GM23338 (cell line): ENCODE results near the gene KIF6. TPM values are rescaled to one million over a fixed set of nuclear protein-coding genes. Genes with fewer than 3 reads are reported as not detected.

ENCODE experiments used
- ATAC-seq: fragments of 200-7000 bp; cut with Tn5 transposase; 3 replicates; pipeline ENCODE4 v1.9.1; 2020
- DNase-seq: peaks from one replicate; pipeline ENCODE4 v3.0.0-alpha.2; 2015; ENCODE audit warnings: low spot score
- H2AFZ ChIP-seq: fragments of 200-600 bp; sonication (generic); 2 replicates; pipeline ENCODE4 v1.8.0; 2016; ENCODE audit warnings: antibody characterized with exemption, mild to moderate bottlenecking, moderate library complexity
- H3F3A ChIP-seq: fragments of 200-600 bp; sonication (generic); replicated peaks from 2 replicates; pipeline ENCODE4 v1.8.0; 2017; ENCODE audit warnings: antibody characterized with exemption, mixed run types, low read depth
- H3K27ac ChIP-seq: fragments of 200-600 bp; sonication (generic); 2 replicates; pipeline ENCODE4 v1.6.1; 2016; ENCODE audit warnings: low read depth
- H3K27me3 ChIP-seq: fragments of 200-600 bp; sonication (generic); 2 replicates; pipeline ENCODE4 v1.8.0; 2016; ENCODE audit warnings: mild to moderate bottlenecking, mixed run types, moderate library complexity; ENCODE audit not compliant: insufficient read depth
- H3K36me3 ChIP-seq: fragments of 200-600 bp; sonication (generic); 2 replicates; pipeline ENCODE4 v1.8.0; 2016; ENCODE audit warnings: mild to moderate bottlenecking; ENCODE audit not compliant: insufficient read depth
- H3K4me1 ChIP-seq: fragments of 200-600 bp; sonication (generic); 2 replicates; pipeline ENCODE4 v1.8.0; 2016; ENCODE audit warnings: mild to moderate bottlenecking, moderate library complexity; ENCODE audit not compliant: insufficient read depth
- H3K4me2 ChIP-seq: fragments of 200-600 bp; sonication (generic); 2 replicates; pipeline ENCODE4 v1.7.1; 2017; ENCODE audit warnings: mixed run types
- H3K4me3 ChIP-seq: fragments of 200-600 bp; sonication (generic); 2 replicates; pipeline ENCODE4 v1.6.1; 2016; ENCODE audit warnings: mixed run types
- H3K79me2 ChIP-seq: fragments of 200-600 bp; sonication (generic); replicated peaks from 2 replicates; pipeline ENCODE4 v1.8.0; 2017; ENCODE audit warnings: mild to moderate bottlenecking; ENCODE audit not compliant: insufficient read depth
- H3K9me2 ChIP-seq: fragments of 200-600 bp; sonication (generic); 2 replicates; pipeline ENCODE4 v1.8.0; 2017; ENCODE audit not compliant: insufficient read depth
- H4K20me1 ChIP-seq: fragments of 200-600 bp; sonication (generic); replicated peaks from 2 replicates; pipeline ENCODE4 v1.8.0; 2017; ENCODE audit warnings: mild to moderate bottlenecking; ENCODE audit not compliant: insufficient read depth
- H3K27ac Mint-ChIP-seq: 2 replicates; pipeline ENCODE4 v1.8.0; 2020; ENCODE audit warnings: inconsistent platforms, mild to moderate bottlenecking, moderate library complexity, mixed read lengths
- H3K27me3 Mint-ChIP-seq: 3 replicates; pipeline ENCODE4 v1.8.0; 2022; ENCODE audit warnings: low read depth, mild to moderate bottlenecking, moderate library complexity, mixed read lengths, inconsistent platforms; ENCODE audit not compliant: insufficient read depth, poor library complexity
- H3K36me3 Mint-ChIP-seq: 3 replicates; pipeline ENCODE4 v1.8.0; 2021; ENCODE audit warnings: low read depth, mild to moderate bottlenecking, inconsistent platforms, moderate library complexity, mixed read lengths
- H3K4me1 Mint-ChIP-seq: 3 replicates; pipeline ENCODE4 v1.8.0; 2020; ENCODE audit warnings: mild to moderate bottlenecking, inconsistent platforms, mixed read lengths
- H3K4me3 Mint-ChIP-seq: 3 replicates; pipeline ENCODE4 v1.8.0; 2021; ENCODE audit warnings: moderate library complexity, mild to moderate bottlenecking, inconsistent platforms, mixed read lengths
- H3K9me3 Mint-ChIP-seq: 3 replicates; pipeline ENCODE4 v1.8.0; 2020; ENCODE audit warnings: moderate library complexity, mild to moderate bottlenecking, inconsistent platforms, mixed read lengths
- CREB1 ChIP-seq: fragments of 250-450 bp; sonication (Bioruptor Pico); IDR thresholded peaks from 2 replicates; pipeline ENCODE4 v1.5.0; 2020; ENCODE audit warnings: low read depth, mild to moderate bottlenecking, moderate library complexity
- EZH2 ChIP-seq: fragments of 200-600 bp; sonication (generic); IDR thresholded peaks from one replicate; pipeline ENCODE4 v1.8.0; 2017; ENCODE audit warnings: antibody characterized with exemption, mild to moderate bottlenecking, low read depth; ENCODE audit not compliant: unreplicated experiment
- EZH2phosphoT487 ChIP-seq: fragments of 200-600 bp; sonication (generic); IDR thresholded peaks from one replicate; pipeline ENCODE4 v1.8.1; 2018; ENCODE audit warnings: antibody characterized with exemption; ENCODE audit not compliant: unreplicated experiment
- JUNB ChIP-seq: IDR thresholded peaks from one replicate; pipeline ENCODE4 v1.6.1; 2016; ENCODE audit warnings: antibody characterized with exemption; ENCODE audit not compliant: unreplicated experiment
- NANOG ChIP-seq: IDR thresholded peaks from 2 replicates; pipeline ENCODE4 v1.6.1; 2016; ENCODE audit warnings: antibody characterized with exemption, borderline replicate concordance
- POLR2AphosphoS5 ChIP-seq: IDR thresholded peaks from 2 replicates; pipeline ENCODE4 v1.6.1; 2016; ENCODE audit warnings: antibody characterized with exemption, low read depth
- STAT1 ChIP-seq: IDR thresholded peaks from one replicate; pipeline ENCODE4 v1.6.1; 2016; ENCODE audit warnings: antibody characterized with exemption; ENCODE audit not compliant: unreplicated experiment
- ZNF114 ChIP-seq: fragments of 250-450 bp; sonication (Bioruptor Pico); IDR thresholded peaks from 2 replicates; pipeline ENCODE4 v1.5.0; 2020; ENCODE audit warnings: mild to moderate bottlenecking, moderate library complexity
- ZNF331 ChIP-seq: fragments of 250-450 bp; sonication (Bioruptor Pico); IDR thresholded peaks from 2 replicates; pipeline ENCODE4 v1.5.0; 2020; ENCODE audit warnings: low read depth, mild to moderate bottlenecking, moderate library complexity
- polyA plus RNA-seq: library from polyadenylated mRNA; unstranded; fragments of >200 nt; fragmentation: Nextera tagmentation; extraction: Ambion mirVana; gene quantifications from 2 replicates; pipeline ENCODE4 v1.2.1, GENCODE V29; 2016
- total RNA-seq: library from RNA; depleted of rRNA; stranded (reverse); fragments of >200 nt; shearing (Covaris generic); gene quantifications from 2 replicates; pipeline ENCODE4 v1.2.3, GENCODE V29; 2014
- TF ChIP-seq, protein P1 (sequence below): IDR thresholded peaks from one replicate; pipeline ENCODE4 v1.6.1; 2018; ENCODE audit warnings: antibody characterized with exemption; ENCODE audit not compliant: unreplicated experiment
- TF ChIP-seq, protein P2 (sequence below), 2 experiments: fragments of 200-600 bp in 1 of 2; sonication (generic) in 1 of 2; conservative IDR thresholded peaks; 2 replicates each; pipeline versions ENCODE4 v1.5.1 to v1.6.1; 2016 to 2017; ENCODE audit warnings: antibody characterized with exemption in 2 of 2, low read depth in 2 of 2, mild to moderate bottlenecking in 2 of 2, moderate library complexity in 1 of 2
- TF ChIP-seq, protein P3 (sequence below): fragments of 250-450 bp; sonication (Bioruptor Pico); IDR thresholded peaks from 2 replicates; pipeline ENCODE4 v1.5.0; 2020; ENCODE audit warnings: mild to moderate bottlenecking, moderate library complexity
- TF ChIP-seq, protein P4 (sequence below): IDR thresholded peaks from 2 replicates; pipeline ENCODE4 v1.6.1; 2016; ENCODE audit warnings: antibody characterized with exemption

Gene KIF6
- total and polyA plus RNA-seq, 2 experiments from 2014 or later = 0.87 to 1.7 TPM

DNA sequence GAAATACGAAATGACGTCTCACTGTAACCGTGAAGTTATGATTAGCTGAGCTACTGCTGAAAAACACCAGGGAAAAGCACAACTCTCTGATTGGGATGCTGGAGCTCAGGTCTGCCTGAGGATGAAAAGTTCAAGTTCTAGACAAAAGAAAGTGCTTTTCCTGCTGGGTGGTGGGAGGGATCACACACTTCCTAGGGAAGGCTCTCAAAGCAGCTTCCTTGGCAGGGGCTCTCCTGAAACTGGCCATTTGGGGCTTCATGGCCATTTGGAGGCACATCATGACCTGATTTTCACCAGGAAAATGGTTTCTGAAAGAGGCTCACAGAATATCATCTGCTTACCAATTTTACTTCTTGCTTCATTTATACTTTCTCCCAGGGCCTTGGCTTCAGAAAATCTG lies 305.6 kb downstream of the KIF6 start:
- Mint-ChIP-seq H3K9me3 (no peaks in the 10 kb centered on the region), H3K4me3 (no peak overlapping the region), H3K27me3 (peaks cover 1% of the 10 kb centered on the region), H3K27ac (no peak overlapping the region), H3K4me1 (no peaks in the 10 kb centered on the region; the same call in 1 of the 3 replicates), H3K36me3 (no peaks in the 10 kb centered on the region)
- no peak overlapping the region for H3K4me2 ChIP-seq
- H4K20me1 ChIP-seq = no peaks in the 10 kb centered on the region
- H3K4me1 ChIP-seq = peaks cover under 1% of the 10 kb centered on the region; the same call in 1 of the 2 replicates
- no peak for TF ChIP-seq CREB1 (CRISPR knock-in tag)
- no peak for TF ChIP-seq NANOG
- TF ChIP-seq, protein P1, sequence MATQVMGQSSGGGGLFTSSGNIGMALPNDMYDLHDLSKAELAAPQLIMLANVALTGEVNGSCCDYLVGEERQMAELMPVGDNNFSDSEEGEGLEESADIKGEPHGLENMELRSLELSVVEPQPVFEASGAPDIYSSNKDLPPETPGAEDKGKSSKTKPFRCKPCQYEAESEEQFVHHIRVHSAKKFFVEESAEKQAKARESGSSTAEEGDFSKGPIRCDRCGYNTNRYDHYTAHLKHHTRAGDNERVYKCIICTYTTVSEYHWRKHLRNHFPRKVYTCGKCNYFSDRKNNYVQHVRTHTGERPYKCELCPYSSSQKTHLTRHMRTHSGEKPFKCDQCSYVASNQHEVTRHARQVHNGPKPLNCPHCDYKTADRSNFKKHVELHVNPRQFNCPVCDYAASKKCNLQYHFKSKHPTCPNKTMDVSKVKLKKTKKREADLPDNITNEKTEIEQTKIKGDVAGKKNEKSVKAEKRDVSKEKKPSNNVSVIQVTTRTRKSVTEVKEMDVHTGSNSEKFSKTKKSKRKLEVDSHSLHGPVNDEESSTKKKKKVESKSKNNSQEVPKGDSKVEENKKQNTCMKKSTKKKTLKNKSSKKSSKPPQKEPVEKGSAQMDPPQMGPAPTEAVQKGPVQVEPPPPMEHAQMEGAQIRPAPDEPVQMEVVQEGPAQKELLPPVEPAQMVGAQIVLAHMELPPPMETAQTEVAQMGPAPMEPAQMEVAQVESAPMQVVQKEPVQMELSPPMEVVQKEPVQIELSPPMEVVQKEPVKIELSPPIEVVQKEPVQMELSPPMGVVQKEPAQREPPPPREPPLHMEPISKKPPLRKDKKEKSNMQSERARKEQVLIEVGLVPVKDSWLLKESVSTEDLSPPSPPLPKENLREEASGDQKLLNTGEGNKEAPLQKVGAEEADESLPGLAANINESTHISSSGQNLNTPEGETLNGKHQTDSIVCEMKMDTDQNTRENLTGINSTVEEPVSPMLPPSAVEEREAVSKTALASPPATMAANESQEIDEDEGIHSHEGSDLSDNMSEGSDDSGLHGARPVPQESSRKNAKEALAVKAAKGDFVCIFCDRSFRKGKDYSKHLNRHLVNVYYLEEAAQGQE = no peak
- TF ChIP-seq ZNF331 (CRISPR knock-in tag) = no peak
- TF ChIP-seq EZH2phosphoT487 = no peak
- TF ChIP-seq, protein P2, sequence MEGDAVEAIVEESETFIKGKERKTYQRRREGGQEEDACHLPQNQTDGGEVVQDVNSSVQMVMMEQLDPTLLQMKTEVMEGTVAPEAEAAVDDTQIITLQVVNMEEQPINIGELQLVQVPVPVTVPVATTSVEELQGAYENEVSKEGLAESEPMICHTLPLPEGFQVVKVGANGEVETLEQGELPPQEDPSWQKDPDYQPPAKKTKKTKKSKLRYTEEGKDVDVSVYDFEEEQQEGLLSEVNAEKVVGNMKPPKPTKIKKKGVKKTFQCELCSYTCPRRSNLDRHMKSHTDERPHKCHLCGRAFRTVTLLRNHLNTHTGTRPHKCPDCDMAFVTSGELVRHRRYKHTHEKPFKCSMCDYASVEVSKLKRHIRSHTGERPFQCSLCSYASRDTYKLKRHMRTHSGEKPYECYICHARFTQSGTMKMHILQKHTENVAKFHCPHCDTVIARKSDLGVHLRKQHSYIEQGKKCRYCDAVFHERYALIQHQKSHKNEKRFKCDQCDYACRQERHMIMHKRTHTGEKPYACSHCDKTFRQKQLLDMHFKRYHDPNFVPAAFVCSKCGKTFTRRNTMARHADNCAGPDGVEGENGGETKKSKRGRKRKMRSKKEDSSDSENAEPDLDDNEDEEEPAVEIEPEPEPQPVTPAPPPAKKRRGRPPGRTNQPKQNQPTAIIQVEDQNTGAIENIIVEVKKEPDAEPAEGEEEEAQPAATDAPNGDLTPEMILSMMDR (conservative IDR thresholded peaks at IDR 0.05; ENCODE audit: low read depth in 2 of 2) = no peak
- TF ChIP-seq ZNF114 (CRISPR knock-in tag) = no peak
- no peak for TF ChIP-seq STAT1
- TF ChIP-seq, protein P3, sequence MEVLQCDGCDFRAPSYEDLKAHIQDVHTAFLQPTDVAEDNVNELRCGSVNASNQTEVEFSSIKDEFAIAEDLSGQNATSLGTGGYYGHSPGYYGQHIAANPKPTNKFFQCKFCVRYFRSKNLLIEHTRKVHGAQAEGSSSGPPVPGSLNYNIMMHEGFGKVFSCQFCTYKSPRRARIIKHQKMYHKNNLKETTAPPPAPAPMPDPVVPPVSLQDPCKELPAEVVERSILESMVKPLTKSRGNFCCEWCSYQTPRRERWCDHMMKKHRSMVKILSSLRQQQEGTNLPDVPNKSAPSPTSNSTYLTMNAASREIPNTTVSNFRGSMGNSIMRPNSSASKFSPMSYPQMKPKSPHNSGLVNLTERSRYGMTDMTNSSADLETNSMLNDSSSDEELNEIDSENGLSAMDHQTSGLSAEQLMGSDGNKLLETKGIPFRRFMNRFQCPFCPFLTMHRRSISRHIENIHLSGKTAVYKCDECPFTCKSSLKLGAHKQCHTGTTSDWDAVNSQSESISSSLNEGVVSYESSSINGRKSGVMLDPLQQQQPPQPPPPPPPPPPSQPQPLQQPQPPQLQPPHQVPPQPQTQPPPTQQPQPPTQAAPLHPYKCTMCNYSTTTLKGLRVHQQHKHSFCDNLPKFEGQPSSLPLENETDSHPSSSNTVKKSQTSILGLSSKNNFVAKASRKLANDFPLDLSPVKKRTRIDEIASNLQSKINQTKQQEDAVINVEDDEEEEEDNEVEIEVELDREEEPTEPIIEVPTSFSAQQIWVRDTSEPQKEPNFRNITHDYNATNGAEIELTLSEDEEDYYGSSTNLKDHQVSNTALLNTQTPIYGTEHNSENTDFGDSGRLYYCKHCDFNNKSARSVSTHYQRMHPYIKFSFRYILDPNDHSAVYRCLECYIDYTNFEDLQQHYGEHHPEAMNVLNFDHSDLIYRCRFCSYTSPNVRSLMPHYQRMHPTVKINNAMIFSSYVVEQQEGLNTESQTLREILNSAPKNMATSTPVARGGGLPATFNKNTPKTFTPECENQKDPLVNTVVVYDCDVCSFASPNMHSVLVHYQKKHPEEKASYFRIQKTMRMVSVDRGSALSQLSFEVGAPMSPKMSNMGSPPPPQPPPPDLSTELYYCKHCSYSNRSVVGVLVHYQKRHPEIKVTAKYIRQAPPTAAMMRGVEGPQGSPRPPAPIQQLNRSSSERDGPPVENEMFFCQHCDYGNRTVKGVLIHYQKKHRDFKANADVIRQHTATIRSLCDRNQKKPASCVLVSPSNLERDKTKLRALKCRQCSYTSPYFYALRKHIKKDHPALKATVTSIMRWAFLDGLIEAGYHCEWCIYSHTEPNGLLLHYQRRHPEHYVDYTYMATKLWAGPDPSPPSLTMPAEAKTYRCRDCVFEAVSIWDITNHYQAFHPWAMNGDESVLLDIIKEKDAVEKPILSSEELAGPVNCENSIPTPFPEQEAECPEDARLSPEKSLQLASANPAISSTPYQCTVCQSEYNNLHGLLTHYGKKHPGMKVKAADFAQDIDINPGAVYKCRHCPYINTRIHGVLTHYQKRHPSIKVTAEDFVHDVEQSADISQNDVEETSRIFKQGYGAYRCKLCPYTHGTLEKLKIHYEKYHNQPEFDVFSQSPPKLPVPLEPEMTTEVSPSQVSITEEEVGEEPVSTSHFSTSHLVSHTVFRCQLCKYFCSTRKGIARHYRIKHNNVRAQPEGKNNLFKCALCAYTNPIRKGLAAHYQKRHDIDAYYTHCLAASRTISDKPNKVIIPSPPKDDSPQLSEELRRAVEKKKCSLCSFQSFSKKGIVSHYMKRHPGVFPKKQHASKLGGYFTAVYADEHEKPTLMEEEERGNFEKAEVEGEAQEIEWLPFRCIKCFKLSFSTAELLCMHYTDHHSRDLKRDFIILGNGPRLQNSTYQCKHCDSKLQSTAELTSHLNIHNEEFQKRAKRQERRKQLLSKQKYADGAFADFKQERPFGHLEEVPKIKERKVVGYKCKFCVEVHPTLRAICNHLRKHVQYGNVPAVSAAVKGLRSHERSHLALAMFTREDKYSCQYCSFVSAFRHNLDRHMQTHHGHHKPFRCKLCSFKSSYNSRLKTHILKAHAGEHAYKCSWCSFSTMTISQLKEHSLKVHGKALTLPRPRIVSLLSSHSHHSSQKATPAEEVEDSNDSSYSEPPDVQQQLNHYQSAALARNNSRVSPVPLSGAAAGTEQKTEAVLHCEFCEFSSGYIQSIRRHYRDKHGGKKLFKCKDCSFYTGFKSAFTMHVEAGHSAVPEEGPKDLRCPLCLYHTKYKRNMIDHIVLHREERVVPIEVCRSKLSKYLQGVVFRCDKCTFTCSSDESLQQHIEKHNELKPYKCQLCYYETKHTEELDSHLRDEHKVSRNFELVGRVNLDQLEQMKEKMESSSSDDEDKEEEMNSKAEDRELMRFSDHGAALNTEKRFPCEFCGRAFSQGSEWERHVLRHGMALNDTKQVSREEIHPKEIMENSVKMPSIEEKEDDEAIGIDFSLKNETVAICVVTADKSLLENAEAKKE = no peak
- no peak for TF ChIP-seq EZH2
- TF ChIP-seq, protein P4, sequence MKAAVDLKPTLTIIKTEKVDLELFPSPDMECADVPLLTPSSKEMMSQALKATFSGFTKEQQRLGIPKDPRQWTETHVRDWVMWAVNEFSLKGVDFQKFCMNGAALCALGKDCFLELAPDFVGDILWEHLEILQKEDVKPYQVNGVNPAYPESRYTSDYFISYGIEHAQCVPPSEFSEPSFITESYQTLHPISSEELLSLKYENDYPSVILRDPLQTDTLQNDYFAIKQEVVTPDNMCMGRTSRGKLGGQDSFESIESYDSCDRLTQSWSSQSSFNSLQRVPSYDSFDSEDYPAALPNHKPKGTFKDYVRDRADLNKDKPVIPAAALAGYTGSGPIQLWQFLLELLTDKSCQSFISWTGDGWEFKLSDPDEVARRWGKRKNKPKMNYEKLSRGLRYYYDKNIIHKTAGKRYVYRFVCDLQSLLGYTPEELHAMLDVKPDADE = no peak
- TF ChIP-seq JUNB = no peak
- no peak for TF ChIP-seq POLR2AphosphoS5
- no peak overlapping the region for H3K4me3 ChIP-seq
- ATAC-seq = peak; percentile 56; the same call in 2 of the 3 replicates
- H2AFZ ChIP-seq = no peak overlapping the region
- DNase-seq = no peak
- H3F3A ChIP-seq = no peaks in the 10 kb centered on the region
- H3K36me3 ChIP-seq = no peaks in the 10 kb centered on the region
- no peaks in the 10 kb centered on the region for H3K27me3 ChIP-seq
- H3K79me2 ChIP-seq = no peaks in the 10 kb centered on the region
- peaks cover 7% of the 10 kb centered on the region; the same call in 1 of the 2 replicates for H3K9me2 ChIP-seq
- no peak overlapping the region for H3K27ac ChIP-seq
